LNCAP (cell line): Measurements from ENCODE around the gene SPSB2.

Experiments
- TF ChIP-seq, protein P1 (sequence below): fragments of 450-650 bp; IDR thresholded peaks from 2 replicates; pipeline ENCODE4 v1.5.1; 2017; ENCODE audit warnings: mild to moderate bottlenecking

SPSB2 gene

DNA sequence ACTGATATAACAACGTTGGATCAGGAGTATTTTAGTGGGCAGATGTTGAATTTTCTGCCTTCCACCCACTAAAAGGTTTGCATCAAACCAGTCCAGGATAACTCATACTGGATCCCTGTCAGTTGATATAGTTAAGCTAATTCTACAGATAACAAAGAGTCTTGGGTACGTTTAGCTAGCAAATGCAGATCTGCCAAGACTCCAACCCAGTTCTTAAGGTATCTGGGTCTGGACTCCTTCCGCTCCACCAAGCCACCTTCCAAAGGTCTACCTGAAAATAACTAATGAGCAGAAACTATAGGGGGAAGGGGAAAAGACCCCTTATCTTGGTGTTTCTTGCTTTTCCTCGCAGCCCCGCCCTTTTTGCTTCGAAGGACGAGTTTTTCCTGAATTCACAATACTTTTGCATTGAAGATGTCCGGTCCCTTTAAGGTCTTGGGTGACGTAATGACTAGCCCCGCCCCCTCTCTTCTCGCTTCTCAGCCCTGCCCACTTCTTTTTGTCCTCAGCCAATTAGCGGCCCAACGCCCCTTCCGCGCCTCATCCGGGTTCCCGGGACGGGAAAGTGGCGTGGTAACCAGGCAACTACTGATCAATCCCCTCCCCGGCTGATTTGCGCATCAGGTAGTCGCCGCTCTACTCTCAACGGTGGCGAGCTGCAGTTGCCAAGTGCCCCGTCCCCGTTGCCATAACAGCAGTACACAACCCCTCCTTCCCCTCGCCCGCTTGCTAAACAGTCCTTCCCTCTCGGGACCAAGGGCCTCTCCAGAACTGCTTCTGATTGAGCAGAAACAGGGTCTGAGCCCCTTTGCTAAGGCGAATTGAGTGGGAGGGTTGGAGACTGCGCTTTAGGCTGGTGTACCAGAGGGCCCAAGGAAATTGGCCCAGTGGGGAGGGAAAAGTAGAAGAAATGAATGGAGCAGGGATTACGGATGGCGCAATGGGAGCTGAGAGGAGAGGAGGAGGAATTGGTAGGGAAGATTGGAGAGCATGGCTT is 31.5 kb upstream of the SPSB2 start, which contains the start of gene LRRC23:
LRRC23 (plus strand) TSS at position 543 of the 997 bp plus-strand sequence. CDS start 812 bp downstream, outside the sequence.
- TF ChIP-seq, protein P1, sequence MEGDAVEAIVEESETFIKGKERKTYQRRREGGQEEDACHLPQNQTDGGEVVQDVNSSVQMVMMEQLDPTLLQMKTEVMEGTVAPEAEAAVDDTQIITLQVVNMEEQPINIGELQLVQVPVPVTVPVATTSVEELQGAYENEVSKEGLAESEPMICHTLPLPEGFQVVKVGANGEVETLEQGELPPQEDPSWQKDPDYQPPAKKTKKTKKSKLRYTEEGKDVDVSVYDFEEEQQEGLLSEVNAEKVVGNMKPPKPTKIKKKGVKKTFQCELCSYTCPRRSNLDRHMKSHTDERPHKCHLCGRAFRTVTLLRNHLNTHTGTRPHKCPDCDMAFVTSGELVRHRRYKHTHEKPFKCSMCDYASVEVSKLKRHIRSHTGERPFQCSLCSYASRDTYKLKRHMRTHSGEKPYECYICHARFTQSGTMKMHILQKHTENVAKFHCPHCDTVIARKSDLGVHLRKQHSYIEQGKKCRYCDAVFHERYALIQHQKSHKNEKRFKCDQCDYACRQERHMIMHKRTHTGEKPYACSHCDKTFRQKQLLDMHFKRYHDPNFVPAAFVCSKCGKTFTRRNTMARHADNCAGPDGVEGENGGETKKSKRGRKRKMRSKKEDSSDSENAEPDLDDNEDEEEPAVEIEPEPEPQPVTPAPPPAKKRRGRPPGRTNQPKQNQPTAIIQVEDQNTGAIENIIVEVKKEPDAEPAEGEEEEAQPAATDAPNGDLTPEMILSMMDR = no peak

DNA sequence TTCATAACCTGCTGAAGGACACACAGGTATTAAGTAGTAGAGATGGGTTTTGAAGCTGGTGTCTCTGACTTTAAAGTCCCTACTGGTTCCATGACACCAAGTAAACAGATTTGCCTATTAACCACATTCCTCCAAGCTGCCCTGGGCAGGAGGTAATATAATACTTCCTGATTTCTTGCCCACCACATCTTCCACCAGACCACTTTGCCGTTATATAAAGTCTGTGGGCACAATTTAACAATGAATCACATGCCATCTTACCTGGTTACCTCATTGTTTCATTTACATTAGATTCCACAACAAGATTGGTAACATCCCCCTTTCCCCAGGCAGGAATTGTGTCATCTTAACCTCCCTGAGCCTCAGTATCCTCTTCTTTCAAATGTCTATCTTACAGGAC is 30.6 kb upstream of the SPSB2 start:
- TF ChIP-seq, protein P1 = no peak

GRCh38 chr12:6902448-6902847 is 29.3 kb upstream of the SPSB2 start:
- TF ChIP-seq, protein P1 = no peak

DNA sequence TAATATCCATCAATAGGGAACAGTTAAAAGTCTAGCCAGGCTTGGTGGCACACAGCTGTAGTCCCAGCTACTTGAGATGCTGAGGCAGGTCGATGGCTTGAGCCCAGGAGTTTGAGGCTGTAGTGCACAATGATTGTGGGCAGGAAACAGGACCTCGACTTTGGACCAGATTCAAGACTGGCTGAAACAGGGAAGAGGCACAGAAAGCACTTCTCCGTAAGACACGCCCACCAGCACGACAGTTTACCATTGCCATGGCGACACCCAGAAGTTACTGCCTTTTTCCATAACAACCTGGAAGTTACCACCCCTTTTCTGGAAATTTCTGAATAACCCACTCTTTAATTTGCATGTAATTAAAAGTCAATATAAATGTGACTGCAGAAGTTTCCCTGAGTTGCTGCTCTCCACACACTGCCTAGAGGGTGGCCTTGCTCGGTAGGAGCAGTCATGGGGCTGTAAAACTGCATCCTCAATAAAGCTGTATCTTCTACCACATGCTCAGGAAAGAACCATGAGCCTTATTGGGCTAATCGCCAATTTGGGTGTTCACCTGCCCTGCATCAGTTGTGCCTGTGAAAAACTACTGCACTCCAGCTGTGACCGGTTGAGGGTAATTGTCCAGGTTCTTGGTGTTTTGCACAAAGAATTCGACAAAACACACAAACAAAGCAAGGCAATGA is 26.9 kb upstream of the SPSB2 start:
- TF ChIP-seq, protein P1 = no peak

- TF ChIP-seq, protein P1 = no peak
Measured at GRCh38 chr12:6899427-6899826, 26.3 kb upstream of the SPSB2 start.

DNA sequence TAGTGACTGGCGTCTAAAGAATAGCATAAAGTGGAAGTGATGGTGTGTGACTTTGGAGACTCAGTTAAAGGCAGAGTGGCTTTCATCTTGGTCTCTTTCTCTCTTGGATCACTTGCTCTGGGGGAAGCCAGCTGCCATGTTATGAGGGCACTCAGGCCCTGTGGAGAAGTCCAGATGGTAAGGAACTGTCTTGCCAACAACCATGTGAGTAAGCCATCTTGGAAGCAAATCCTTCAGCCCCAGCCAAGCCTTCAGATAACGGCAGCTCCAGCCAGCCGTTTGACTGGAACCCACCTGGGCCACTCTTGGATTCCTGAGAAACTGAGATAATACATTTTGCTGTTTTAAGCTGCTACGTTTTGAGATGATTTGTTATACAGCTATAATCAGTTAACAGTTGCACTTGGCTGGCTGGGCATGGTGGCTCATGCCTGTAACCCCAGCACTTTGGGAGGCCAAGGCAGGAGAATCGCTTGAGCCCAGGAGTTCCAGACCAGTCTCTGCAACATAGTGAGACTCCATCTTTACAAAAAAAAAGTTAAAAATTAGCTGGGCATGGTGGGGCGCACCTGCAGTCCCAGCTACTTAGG is 23.8 kb upstream of the SPSB2 start:
- TF ChIP-seq, protein P1 = no peak

DNA sequence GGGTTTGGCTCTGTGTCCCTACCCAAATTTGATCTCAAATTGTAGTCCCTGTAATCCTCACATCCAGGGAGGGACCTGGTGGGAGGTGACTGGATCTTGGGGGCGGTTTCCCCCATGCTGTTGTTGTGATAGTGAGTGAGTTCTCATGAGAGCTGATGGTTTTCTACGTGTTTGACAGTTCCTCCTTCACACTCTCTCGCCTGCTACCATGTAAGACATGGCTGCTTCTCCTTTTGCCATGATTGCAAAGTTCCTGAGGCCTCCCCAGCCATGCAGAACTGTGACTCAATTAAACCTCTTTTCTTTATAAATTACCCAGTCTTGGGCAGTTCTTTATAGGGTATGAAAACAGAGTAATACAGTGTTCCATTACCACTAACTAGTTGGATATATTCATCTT is 21.2 kb upstream of the SPSB2 start:
- TF ChIP-seq, protein P1 = no peak
